Activated CD4-positive, alpha-beta T cell treated with anti-CD3 and anti-CD28 coated beads for 4 hours (primary cell): Measurements from ENCODE around the gene HAUS2.

Experiments
- DNase-seq, 2 donors: peaks; one replicate each; pipeline ENCODE4 v3.0.0-alpha.2; 2020

Gene HAUS2

DNA sequence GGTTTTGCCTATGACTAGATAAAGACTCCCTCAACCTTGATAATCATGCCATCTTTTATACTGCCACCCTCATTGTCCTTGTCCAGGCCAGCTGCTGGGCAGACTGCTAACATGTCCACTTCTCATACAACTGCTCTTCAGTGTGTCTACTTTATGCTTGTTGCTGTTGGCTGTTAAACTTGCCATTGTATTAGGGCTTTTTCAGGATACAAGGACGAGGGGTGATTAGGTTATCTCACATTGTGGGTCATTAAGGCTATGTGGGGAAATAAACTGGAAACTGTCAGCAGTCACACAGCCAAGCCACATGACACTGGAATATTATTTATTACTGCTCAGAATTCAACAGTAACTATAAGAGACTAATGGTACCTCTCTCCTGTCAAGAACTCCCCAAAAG, 62.9 kb downstream of the HAUS2 start:
- DNase-seq: no peak

DNA sequence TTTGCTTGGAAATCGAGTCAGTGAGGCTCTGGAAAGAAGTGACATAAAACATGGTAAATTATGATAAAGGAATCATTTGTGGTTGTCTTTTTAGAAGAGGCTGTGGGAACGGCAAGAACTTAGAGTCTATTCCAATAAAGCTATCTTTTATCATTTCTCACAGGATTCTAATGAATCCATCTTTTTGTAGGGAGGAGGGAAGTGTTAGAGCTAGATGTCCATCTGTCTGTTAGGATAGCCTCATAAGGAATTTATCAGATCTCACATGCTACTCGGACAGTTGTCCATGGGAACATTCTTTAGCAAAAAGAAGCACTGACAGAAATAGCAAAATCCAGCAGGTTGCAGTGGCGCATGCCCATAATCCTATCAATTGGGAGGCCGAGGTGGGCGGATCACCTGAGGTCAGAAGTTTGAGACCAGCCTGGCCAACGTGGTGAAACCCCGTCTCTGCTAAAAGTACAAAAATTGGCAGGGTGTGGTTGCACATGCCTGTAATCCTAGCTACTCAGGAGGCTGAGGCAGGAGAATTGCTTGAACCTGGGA, 63.8 kb downstream of the HAUS2 start:
- DNase-seq: no peak

DNA sequence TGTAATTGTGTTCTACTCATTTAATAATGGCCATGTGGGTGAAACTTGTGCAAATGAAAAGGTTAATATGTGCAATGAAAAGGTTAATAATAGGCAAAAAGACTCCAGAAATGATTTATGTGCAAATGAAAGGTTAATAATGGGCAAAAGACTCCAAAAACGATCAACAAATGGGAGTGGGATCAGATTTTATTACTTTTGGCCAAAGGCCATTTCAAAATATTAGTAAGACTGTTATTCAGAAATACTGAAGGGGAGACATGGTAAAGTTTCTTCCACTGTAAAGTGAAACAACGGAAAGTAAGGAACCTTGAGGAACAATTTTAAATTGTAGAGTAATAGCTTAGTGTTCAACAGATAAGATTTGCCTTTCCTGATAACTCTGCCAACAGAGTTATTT, 67.5 kb downstream of the HAUS2 start:
- no peak for DNase-seq
